Peyer's patch (tissue), 4 donors: Measurements from ENCODE around the gene FUT8.

Experiments used
- CTCF ChIP-seq, 6 experiments: fragments of 450-650 bp in 4 of 6; fragments of 200-600 bp in 2 of 6; sonication (generic) in 1 of 6; IDR thresholded peaks; one replicate each; pipeline ENCODE4 v1.5.1; 2017 to 2019; ENCODE audit warnings: antibody characterized with exemption in 6 of 6, mild to moderate bottlenecking in 3 of 6, moderate library complexity in 1 of 6
- POLR2A ChIP-seq, 2 donors: fragments of 450-650 bp; IDR thresholded peaks; one replicate each; pipeline ENCODE4 v1.5.1; 2017; ENCODE audit warnings: antibody characterized with exemption in 2 of 2, mild to moderate bottlenecking in 2 of 2, moderate library complexity in 2 of 2

GRCh38 chr14:65486863-65487262 lies 74.3 kb downstream of the FUT8 start:
- TF ChIP-seq POLR2A (IDR thresholded peaks at IDR 0.05) = no peak
- TF ChIP-seq CTCF (IDR thresholded peaks at IDR 0.05) = no peak
